ENCODE results near the gene ATP8B3. TPM values are rescaled to one million over a fixed set of nuclear protein-coding genes. Genes with fewer than 3 reads are reported as not detected.

The ATP8B3 gene
- total and polyA plus RNA-seq, 3 experiments from 2014 or later, result 0.97 to 2.4 (median 1.6) TPM

GRCh38 chr19:1758959-1759903 is 52.8 kb downstream of the ATP8B3 start:
- peaks cover 49 to 54% of the 10 kb centered on the region in 2 donors for H3K27me3 Mint-ChIP-seq
- DNase-seq, result no peak
- ChIA-PET CTCF (no interaction called here), POLR2A (no interaction called here)
- H3K36me3 ChIP-seq (ENCODE audit: insufficient read depth, low read length), result no peaks in the 10 kb centered on the region
- H3K4me3 Mint-ChIP-seq, result no peak overlapping the region
- peaks cover 4 to 13% (median 4%) of the 10 kb centered on the region in 3 donors for H3K4me1 Mint-ChIP-seq
- no peaks in the 10 kb centered on the region for H3K9me3 ChIP-seq (ENCODE audit: low read length)
- H3K4me3 ChIP-seq (ENCODE audit: low read length), result no peak overlapping the region
- no peaks in the 10 kb centered on the region for H3K4me1 ChIP-seq (ENCODE audit: insufficient read depth, low read length)
- no peak overlapping the region for H3K27ac Mint-ChIP-seq
- no peaks in the 10 kb centered on the region for H3K36me3 Mint-ChIP-seq
- no peak overlapping the region for H3K27ac ChIP-seq (ENCODE audit: low read depth, low read length)
- peaks cover 50% of the 10 kb centered on the region for H3K27me3 ChIP-seq (ENCODE audit: insufficient read depth, low read length, poor library complexity, severe bottlenecking)
- no peaks in the 10 kb centered on the region for H3K9me3 Mint-ChIP-seq

- Mint-ChIP-seq H3K36me3 (no peaks in the 10 kb centered on the region), H3K27ac (no peak overlapping the region), H3K4me3 (no peak overlapping the region), H3K27me3 (peaks cover 40 to 44% of the 10 kb centered on the region in 2 donors), H3K4me1 (peaks cover 4 to 13% (median 4%) of the 10 kb centered on the region in 3 donors), H3K9me3 (no peaks in the 10 kb centered on the region)
- H3K4me3 ChIP-seq (ENCODE audit: low read length), result no peak overlapping the region
- ChIA-PET POLR2A (no interaction called here), CTCF (no interaction called here)
- no peaks in the 10 kb centered on the region for H3K4me1 ChIP-seq (ENCODE audit: insufficient read depth, low read length)
- DNase-seq, result no peak
- no peaks in the 10 kb centered on the region for H3K36me3 ChIP-seq (ENCODE audit: insufficient read depth, low read length)
- no peak overlapping the region for H3K27ac ChIP-seq (ENCODE audit: low read depth, low read length)
- peaks cover 41% of the 10 kb centered on the region for H3K27me3 ChIP-seq (ENCODE audit: insufficient read depth, low read length, poor library complexity, severe bottlenecking)
- H3K9me3 ChIP-seq (ENCODE audit: low read length), result no peaks in the 10 kb centered on the region
Observed at GRCh38 chr19:1758231-1758577, 53.9 kb downstream of the ATP8B3 start.

GRCh38 chr19:1757468-1758230 is 54.4 kb downstream of the ATP8B3 start:
- Mint-ChIP-seq H3K9me3 (no peaks in the 10 kb centered on the region), H3K36me3 (no peaks in the 10 kb centered on the region)
- CTCF ChIA-PET, result no interaction called here

GRCh38 chr19:1756705-1757465 is 55.2 kb downstream of the ATP8B3 start:
- DNase-seq, result no peak
- Histone ChIP-seq H3K4me3 (ENCODE audit: low read length) (no peak overlapping the region), H3K27me3 (ENCODE audit: insufficient read depth, low read length, poor library complexity, severe bottlenecking) (peaks cover 52% of the 10 kb centered on the region), H3K27ac (ENCODE audit: low read depth, low read length) (no peak overlapping the region), H3K36me3 (ENCODE audit: insufficient read depth, low read length) (no peaks in the 10 kb centered on the region), H3K9me3 (ENCODE audit: low read length) (no peaks in the 10 kb centered on the region), H3K4me1 (ENCODE audit: insufficient read depth, low read length) (no peaks in the 10 kb centered on the region)
- no peaks in the 10 kb centered on the region for H3K9me3 Mint-ChIP-seq
- CTCF ChIA-PET, result no interaction called here
- H3K27ac Mint-ChIP-seq, result peak overlapping the region in 4 of 8 donors; percentile 22 to 69 (median 54)
- peaks cover 4 to 16% (median 4%) of the 10 kb centered on the region in 3 donors for H3K4me1 Mint-ChIP-seq
- peak overlapping the region in 1 of 7 donors; percentile 40 for H3K4me3 Mint-ChIP-seq
- peaks cover 46 to 51% of the 10 kb centered on the region in 2 donors for H3K27me3 Mint-ChIP-seq
- no peaks in the 10 kb centered on the region for H3K36me3 Mint-ChIP-seq
- POLR2A ChIA-PET, result no interaction called here

More at GRCh38 chr19:1757468-1758230, 54.4 kb downstream of the ATP8B3 start:
- Mint-ChIP-seq H3K4me1 (peaks cover 4 to 16% (median 4%) of the 10 kb centered on the region in 3 donors), H3K27ac (no peak overlapping the region), H3K4me3 (no peak overlapping the region), H3K27me3 (peaks cover 39 to 45% of the 10 kb centered on the region in 2 donors)
- Histone ChIP-seq H3K27me3 (ENCODE audit: insufficient read depth, low read length, poor library complexity, severe bottlenecking) (peaks cover 44% of the 10 kb centered on the region), H3K36me3 (ENCODE audit: insufficient read depth, low read length) (no peaks in the 10 kb centered on the region), H3K9me3 (ENCODE audit: low read length) (no peaks in the 10 kb centered on the region), H3K4me3 (ENCODE audit: low read length) (no peak overlapping the region), H3K27ac (ENCODE audit: low read depth, low read length) (no peak overlapping the region), H3K4me1 (ENCODE audit: insufficient read depth, low read length) (no peaks in the 10 kb centered on the region)
- DNase-seq, result no peak
- POLR2A ChIA-PET, result no interaction called here

- POLR2A ChIA-PET, result no interaction called here
- H3K4me1 ChIP-seq (ENCODE audit: insufficient read depth, low read length), result no peaks in the 10 kb centered on the region
Observed at GRCh38 chr19:1756264-1756663, 55.8 kb downstream of the ATP8B3 start.

GRCh38 chr19:1755467-1756171 is 56.5 kb downstream of the ATP8B3 start:
- Histone ChIP-seq H3K9me3 (ENCODE audit: low read length) (no peaks in the 10 kb centered on the region), H3K4me3 (ENCODE audit: low read length) (no peak overlapping the region), H3K27ac (ENCODE audit: low read depth, low read length) (no peak overlapping the region), H3K27me3 (ENCODE audit: insufficient read depth, low read length, poor library complexity, severe bottlenecking) (peaks cover 58% of the 10 kb centered on the region), H3K36me3 (ENCODE audit: insufficient read depth, low read length) (no peaks in the 10 kb centered on the region), H3K4me1 (ENCODE audit: insufficient read depth, low read length) (no peaks in the 10 kb centered on the region)
- Mint-ChIP-seq H3K4me3 (peak overlapping the region in 3 of 7 donors; percentile 7 to 72 (median 67)), H3K36me3 (no peaks in the 10 kb centered on the region), H3K9me3 (no peaks in the 10 kb centered on the region), H3K27me3 (peaks cover 48 to 51% of the 10 kb centered on the region in 2 donors), H3K27ac (peak overlapping the region in 2 of 8 donors; percentile 67 to 76), H3K4me1 (peaks cover 4 to 19% (median 5%) of the 10 kb centered on the region in 3 donors)
- CTCF ChIA-PET, result interaction anchor here (1.0 kb wide), 1 partner anchor 13 kb away, joined by 3 read pairs; no protein-coding TSS in a partner anchor
- DNase-seq, result no peak
- POLR2A ChIA-PET, result no interaction called here

More at GRCh38 chr19:1756264-1756663, 55.8 kb downstream of the ATP8B3 start:
- Histone ChIP-seq H3K4me3 (ENCODE audit: low read length) (no peak overlapping the region), H3K9me3 (ENCODE audit: low read length) (no peaks in the 10 kb centered on the region), H3K36me3 (ENCODE audit: insufficient read depth, low read length) (no peaks in the 10 kb centered on the region), H3K27me3 (ENCODE audit: insufficient read depth, low read length, poor library complexity, severe bottlenecking) (peaks cover 53% of the 10 kb centered on the region), H3K27ac (ENCODE audit: low read depth, low read length) (no peak overlapping the region)
- no peaks in the 10 kb centered on the region for H3K9me3 Mint-ChIP-seq
- no peak overlapping the region for H3K27ac Mint-ChIP-seq
- no peaks in the 10 kb centered on the region for H3K36me3 Mint-ChIP-seq
- no peak for DNase-seq
- peak overlapping the region in 3 of 7 donors; percentile 23 to 50 (median 28) for H3K4me3 Mint-ChIP-seq
- CTCF ChIA-PET, result no interaction called here
- peaks cover 50 to 51% of the 10 kb centered on the region in 2 donors for H3K27me3 Mint-ChIP-seq
- H3K4me1 Mint-ChIP-seq, result peaks cover 4 to 19% (median 5%) of the 10 kb centered on the region in 3 donors

- no peak for DNase-seq
- Mint-ChIP-seq H3K4me3 (peak overlapping the region in 1 of 7 donors; percentile 66), H3K36me3 (no peaks in the 10 kb centered on the region), H3K9me3 (no peaks in the 10 kb centered on the region), H3K27ac (no peak overlapping the region), H3K27me3 (peaks cover 50 to 58% of the 10 kb centered on the region in 2 donors), H3K4me1 (peaks cover 8 to 25% (median 9%) of the 10 kb centered on the region in 3 donors)
- Histone ChIP-seq H3K4me3 (ENCODE audit: low read length) (no peak overlapping the region), H3K9me3 (ENCODE audit: low read length) (no peaks in the 10 kb centered on the region), H3K36me3 (ENCODE audit: insufficient read depth, low read length) (no peaks in the 10 kb centered on the region), H3K4me1 (ENCODE audit: insufficient read depth, low read length) (peaks cover 7% of the 10 kb centered on the region), H3K27ac (ENCODE audit: low read depth, low read length) (no peak overlapping the region), H3K27me3 (ENCODE audit: insufficient read depth, low read length, poor library complexity, severe bottlenecking) (peaks cover 63% of the 10 kb centered on the region)
- ChIA-PET CTCF (interaction anchor here (1.0 kb wide), 1 partner anchor 14 kb away, joined by 3 read pairs; no protein-coding TSS in a partner anchor), POLR2A (no interaction called here)
Observed at GRCh38 chr19:1754636-1755466, 57.2 kb downstream of the ATP8B3 start.

Data from CD8-positive, alpha-beta memory T cell (primary cell).